Measurements from ENCODE around the gene POU2F1. TPM values are rescaled to one million over a fixed set of nuclear protein-coding genes. Genes with fewer than 3 reads are reported as not detected.

Gene POU2F1
- total RNA-seq, 4 donors from 2014 or later, result 11.5 to 23.1 (median 17.0) TPM

DNA sequence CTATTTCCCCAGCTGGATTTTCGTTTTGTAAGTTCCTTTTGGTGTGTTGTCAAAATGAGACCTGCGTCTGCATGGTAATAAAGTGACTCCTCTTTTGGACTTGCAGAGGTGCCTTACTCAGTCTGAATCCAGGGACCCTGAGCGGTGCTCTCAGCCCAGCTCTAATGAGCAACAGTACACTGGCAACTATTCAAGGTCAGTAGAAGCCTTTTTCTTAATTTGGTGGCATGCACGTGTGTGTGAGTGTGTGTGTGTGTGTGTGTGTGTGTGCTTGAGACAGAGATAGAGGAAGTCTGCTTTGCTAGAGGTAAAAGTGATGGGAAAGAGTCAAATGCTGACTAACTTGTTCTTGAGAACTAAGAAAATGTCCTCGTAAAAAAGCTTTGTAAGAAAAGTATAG, 192.2 kb downstream of the POU2F1 start:
- DNase-seq, result no peak
- Histone ChIP-seq H3K9me3 (no peaks in the 10 kb centered on the region), H3K4me3 (no peak overlapping the region), H3K4me1 (no peaks in the 10 kb centered on the region), H3K27ac (no peak overlapping the region), H3K27me3 (no peaks in the 10 kb centered on the region), H3K36me3 (peaks cover 0 to 35% (median 0%) of the 10 kb centered on the region in 3 donors)
- TF ChIP-seq, protein P1, sequence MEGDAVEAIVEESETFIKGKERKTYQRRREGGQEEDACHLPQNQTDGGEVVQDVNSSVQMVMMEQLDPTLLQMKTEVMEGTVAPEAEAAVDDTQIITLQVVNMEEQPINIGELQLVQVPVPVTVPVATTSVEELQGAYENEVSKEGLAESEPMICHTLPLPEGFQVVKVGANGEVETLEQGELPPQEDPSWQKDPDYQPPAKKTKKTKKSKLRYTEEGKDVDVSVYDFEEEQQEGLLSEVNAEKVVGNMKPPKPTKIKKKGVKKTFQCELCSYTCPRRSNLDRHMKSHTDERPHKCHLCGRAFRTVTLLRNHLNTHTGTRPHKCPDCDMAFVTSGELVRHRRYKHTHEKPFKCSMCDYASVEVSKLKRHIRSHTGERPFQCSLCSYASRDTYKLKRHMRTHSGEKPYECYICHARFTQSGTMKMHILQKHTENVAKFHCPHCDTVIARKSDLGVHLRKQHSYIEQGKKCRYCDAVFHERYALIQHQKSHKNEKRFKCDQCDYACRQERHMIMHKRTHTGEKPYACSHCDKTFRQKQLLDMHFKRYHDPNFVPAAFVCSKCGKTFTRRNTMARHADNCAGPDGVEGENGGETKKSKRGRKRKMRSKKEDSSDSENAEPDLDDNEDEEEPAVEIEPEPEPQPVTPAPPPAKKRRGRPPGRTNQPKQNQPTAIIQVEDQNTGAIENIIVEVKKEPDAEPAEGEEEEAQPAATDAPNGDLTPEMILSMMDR (IDR thresholded peaks at IDR 0.05), result no peak
- no peak for TF ChIP-seq POLR2A (IDR thresholded peaks at IDR 0.05)

- H3K27me3 ChIP-seq, result no peaks in the 10 kb centered on the region
- H3K36me3 ChIP-seq, result peaks cover 0 to 35% (median 0%) of the 10 kb centered on the region in 3 donors
- no peak overlapping the region for H3K4me3 ChIP-seq
- H3K4me1 ChIP-seq, result no peaks in the 10 kb centered on the region
- TF ChIP-seq POLR2A (IDR thresholded peaks at IDR 0.05), result no peak
- DNase-seq, result no peak
- no peaks in the 10 kb centered on the region for H3K9me3 ChIP-seq
- no peak overlapping the region for H3K27ac ChIP-seq
These were observed 192.6 kb downstream of the POU2F1 start for GRCh38 chr1:167413328-167413727.

- Histone ChIP-seq H3K9me3 (no peaks in the 10 kb centered on the region), H3K4me3 (no peak overlapping the region), H3K27ac (no peak overlapping the region), H3K4me1 (no peaks in the 10 kb centered on the region), H3K36me3 (peaks cover 0 to 35% (median 0%) of the 10 kb centered on the region in 3 donors), H3K27me3 (no peaks in the 10 kb centered on the region)
- TF ChIP-seq, protein P1 (IDR thresholded peaks at IDR 0.05), result no peak
- no peak for TF ChIP-seq POLR2A (IDR thresholded peaks at IDR 0.05)
- no peak for DNase-seq
These were observed 195.8 kb downstream of the POU2F1 start for GRCh38 chr1:167416506-167416905.

- Histone ChIP-seq H3K27me3 (no peaks in the 10 kb centered on the region), H3K4me3 (no peak overlapping the region), H3K9me3 (no peaks in the 10 kb centered on the region), H3K36me3 (peaks cover 0 to 16% (median 0%) of the 10 kb centered on the region in 3 donors), H3K4me1 (no peaks in the 10 kb centered on the region), H3K27ac (no peak overlapping the region)
- TF ChIP-seq, protein P1 (IDR thresholded peaks at IDR 0.05), result no peak
- TF ChIP-seq POLR2A (IDR thresholded peaks at IDR 0.05), result no peak
- no peak for DNase-seq
These were observed 197.7 kb downstream of the POU2F1 start for GRCh38 chr1:167418391-167418790.

GRCh38 chr1:167419245-167419644, 198.6 kb downstream of the POU2F1 start:
- Histone ChIP-seq H3K36me3 (peaks cover 0 to 11% (median 0%) of the 10 kb centered on the region in 3 donors), H3K4me1 (no peaks in the 10 kb centered on the region), H3K27me3 (no peaks in the 10 kb centered on the region), H3K9me3 (no peaks in the 10 kb centered on the region), H3K27ac (no peak overlapping the region), H3K4me3 (no peak overlapping the region)
- no peak for DNase-seq
- TF ChIP-seq, protein P1 (IDR thresholded peaks at IDR 0.05), result no peak
- no peak for TF ChIP-seq POLR2A (IDR thresholded peaks at IDR 0.05)

DNA sequence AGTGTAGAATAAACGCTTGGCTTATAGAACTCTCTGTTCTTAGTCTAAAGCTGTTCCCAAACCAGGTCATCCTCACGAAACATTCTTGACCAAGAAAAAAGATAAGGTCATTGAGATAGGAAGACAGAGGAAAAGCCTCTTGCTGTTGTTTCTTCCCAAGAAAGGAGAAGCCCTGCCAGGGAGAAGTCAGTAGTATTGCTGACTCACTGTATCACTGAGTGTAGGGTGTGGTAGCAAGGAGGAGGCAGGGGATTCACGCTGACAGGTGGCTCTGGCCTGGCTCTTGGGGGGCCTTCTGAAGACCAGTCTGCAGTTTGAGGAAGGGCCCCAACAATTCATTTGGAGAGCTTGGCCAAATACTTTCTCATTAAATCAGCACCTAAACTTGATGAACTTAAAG, 199.8 kb downstream of the POU2F1 start:
- peaks cover 0 to 7% (median 0%) of the 10 kb centered on the region in 3 donors for H3K36me3 ChIP-seq
- H3K27ac ChIP-seq, result no peak overlapping the region
- H3K27me3 ChIP-seq, result no peaks in the 10 kb centered on the region
- TF ChIP-seq POLR2A (IDR thresholded peaks at IDR 0.05), result no peak
- TF ChIP-seq, protein P1 (IDR thresholded peaks at IDR 0.05), result no peak
- H3K4me3 ChIP-seq, result no peak overlapping the region
- no peaks in the 10 kb centered on the region for H3K9me3 ChIP-seq
- no peak for DNase-seq
- no peaks in the 10 kb centered on the region for H3K4me1 ChIP-seq

Data from Peyer's patch (tissue), 4 donors.